ENCODE results near the gene MAPKAP1. TPM values are rescaled to one million over a fixed set of nuclear protein-coding genes. Genes with fewer than 3 reads are reported as not detected.

The MAPKAP1 gene
- polyA plus RNA-seq, 4 donors: 38.4 to 57.4 (median 43.6) TPM

DNA sequence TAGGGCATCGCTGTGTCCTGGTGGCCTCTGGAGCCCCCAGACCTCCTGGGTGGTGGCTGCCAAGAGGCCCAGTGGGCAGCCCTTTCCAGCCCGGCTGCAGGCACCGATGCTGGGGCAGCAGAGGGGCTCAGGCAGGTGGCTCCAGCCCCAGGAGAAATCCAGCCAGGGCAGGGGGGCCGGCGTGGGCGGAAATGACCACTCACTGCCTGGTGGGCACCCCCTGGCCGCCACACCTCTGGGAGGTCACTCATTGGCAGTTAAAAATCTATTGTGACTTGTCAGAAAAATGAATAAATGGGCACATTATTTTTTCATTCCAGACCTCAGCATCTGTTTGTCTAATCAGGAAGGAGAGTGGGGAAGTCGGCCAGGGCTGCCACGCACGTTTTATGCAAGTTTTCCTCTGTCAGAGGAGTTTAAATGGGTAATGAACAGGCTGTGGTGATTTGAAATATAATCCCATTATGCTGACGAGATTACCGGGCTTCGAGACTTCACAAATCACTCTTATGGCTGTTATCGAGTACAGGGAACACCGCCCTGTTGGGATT, 273.5 kb downstream of the MAPKAP1 start:
- WGBS, 3 donors: 53 to 59% (median 54%) methylated on average over 15 of the region's 15 CpGs
- no peaks in the 10 kb centered on the region for H3K4me1 ChIP-seq (ENCODE audit: control insufficient read depth in 3 of 3, insufficient read depth in 2 of 3, low read depth in 1 of 3, low read length in 2 of 3)
- no peaks in the 10 kb centered on the region for H3K9me3 ChIP-seq (ENCODE audit: control insufficient read depth in 2 of 2, insufficient read depth in 1 of 2, low read depth in 1 of 2, low read length in 1 of 2)
- FAIRE-seq (no peak), DNase-seq (no peak)
- no peaks in the 10 kb centered on the region for H3K27me3 ChIP-seq (ENCODE audit: control insufficient read depth in 3 of 3, insufficient read depth in 3 of 3, low read length in 3 of 3)
- H3K4me3 ChIP-seq (ENCODE audit: low read depth in 1 of 3, low read length in 3 of 3): no peak overlapping the region
- H3K27ac ChIP-seq (ENCODE audit: low read depth in 1 of 3, low read length in 2 of 3): no peak overlapping the region
- peaks cover 3 to 12% (median 4%) of the 10 kb centered on the region in 3 donors for H3K36me3 ChIP-seq (ENCODE audit: control insufficient read depth in 3 of 3, insufficient read depth in 2 of 3, low read depth in 1 of 3, low read length in 3 of 3)

DNA sequence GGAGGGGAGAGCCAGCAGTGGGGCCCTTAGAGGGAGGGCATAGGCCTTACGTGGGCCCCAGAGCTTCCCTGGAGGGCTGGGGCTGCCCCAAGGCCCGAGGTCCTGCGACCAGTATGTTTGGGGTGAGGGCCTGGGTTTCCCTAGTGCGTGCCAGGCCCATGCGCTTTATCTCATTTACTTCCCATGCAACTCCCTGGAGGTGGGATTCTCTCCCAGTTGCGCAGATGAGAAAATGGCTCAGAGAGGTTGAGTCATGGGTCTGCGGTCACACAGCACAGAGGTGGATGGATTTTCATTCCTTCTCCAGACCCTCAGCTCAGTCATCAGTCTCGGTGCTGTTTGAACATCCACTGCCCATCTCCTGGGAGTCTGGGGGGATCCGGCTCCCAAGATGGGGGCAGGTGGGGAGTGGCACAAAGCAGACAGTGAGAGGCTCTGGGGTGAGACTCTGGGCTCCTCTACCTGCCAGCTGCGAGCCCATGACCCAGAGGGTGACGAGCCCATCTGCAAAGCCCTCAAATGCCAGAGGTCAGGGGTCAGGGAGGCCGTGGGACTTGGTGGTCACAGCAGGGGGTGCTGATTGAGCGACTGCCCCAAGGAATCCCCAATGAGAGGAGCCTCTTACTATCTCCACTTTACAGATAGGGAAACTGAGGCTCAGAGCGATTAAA, 274.2 kb downstream of the MAPKAP1 start:
- WGBS, 3 donors: 82 to 88% (median 87%) methylated on average over 13 to 14 of the region's 14 CpGs
- Histone ChIP-seq H3K36me3 (ENCODE audit: control insufficient read depth in 3 of 3, insufficient read depth in 2 of 3, low read depth in 1 of 3, low read length in 3 of 3) (peaks cover 3 to 8% (median 4%) of the 10 kb centered on the region in 3 donors), H3K9me3 (ENCODE audit: control insufficient read depth in 2 of 2, insufficient read depth in 1 of 2, low read depth in 1 of 2, low read length in 1 of 2) (no peaks in the 10 kb centered on the region), H3K27ac (ENCODE audit: low read depth in 1 of 3, low read length in 2 of 3) (no peak overlapping the region), H3K4me1 (ENCODE audit: control insufficient read depth in 3 of 3, insufficient read depth in 2 of 3, low read depth in 1 of 3, low read length in 2 of 3) (no peaks in the 10 kb centered on the region), H3K4me3 (ENCODE audit: low read depth in 1 of 3, low read length in 3 of 3) (no peak overlapping the region), H3K27me3 (ENCODE audit: control insufficient read depth in 3 of 3, insufficient read depth in 3 of 3, low read length in 3 of 3) (no peaks in the 10 kb centered on the region)
- DNase-seq (no peak), FAIRE-seq (no peak)

DNA sequence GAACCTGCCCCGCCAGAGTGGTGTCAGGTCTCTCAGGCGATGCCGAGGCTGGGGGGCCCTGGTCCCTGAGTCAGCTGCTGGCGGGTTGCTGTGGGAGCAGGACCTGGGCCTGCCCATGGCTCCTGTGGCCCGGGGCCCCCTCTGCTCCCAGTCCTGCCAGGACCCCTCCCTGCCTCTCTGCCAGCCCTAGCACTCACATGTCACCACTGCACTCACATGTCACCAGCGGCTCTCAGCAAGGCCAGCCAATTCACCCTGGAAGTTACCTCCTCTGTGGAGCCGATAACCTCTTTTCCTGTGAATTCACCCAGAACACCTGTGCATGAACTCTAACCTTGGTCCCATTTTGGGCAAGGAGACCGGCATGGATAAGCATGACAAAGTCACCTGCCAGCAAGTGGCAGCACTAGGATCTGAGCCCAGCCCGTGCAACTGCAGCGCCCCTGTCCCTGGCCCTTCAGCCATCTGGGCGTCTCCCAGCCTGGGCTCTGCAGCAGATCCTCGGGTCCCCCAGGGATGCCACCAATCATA, 275.2 kb downstream of the MAPKAP1 start:
- H3K36me3 ChIP-seq (ENCODE audit: control insufficient read depth in 3 of 3, insufficient read depth in 2 of 3, low read depth in 1 of 3, low read length in 3 of 3): peaks cover 1 to 2% (median 1%) of the 10 kb centered on the region in 3 donors
- H3K27ac ChIP-seq (ENCODE audit: low read depth in 1 of 3, low read length in 2 of 3): no peak overlapping the region
- no peaks in the 10 kb centered on the region for H3K4me1 ChIP-seq (ENCODE audit: control insufficient read depth in 3 of 3, insufficient read depth in 2 of 3, low read depth in 1 of 3, low read length in 2 of 3)
- no peaks in the 10 kb centered on the region for H3K27me3 ChIP-seq (ENCODE audit: control insufficient read depth in 3 of 3, insufficient read depth in 3 of 3, low read length in 3 of 3)
- H3K4me3 ChIP-seq (ENCODE audit: low read depth in 1 of 3, low read length in 3 of 3): no peak overlapping the region
- no peaks in the 10 kb centered on the region for H3K9me3 ChIP-seq (ENCODE audit: control insufficient read depth in 2 of 2, insufficient read depth in 1 of 2, low read depth in 1 of 2, low read length in 1 of 2)
- no peak for DNase-seq
- no peak for FAIRE-seq
- 61 to 73% (median 73%) methylated on average over 12 of the region's 12 CpGs for WGBS, 3 donors

DNA sequence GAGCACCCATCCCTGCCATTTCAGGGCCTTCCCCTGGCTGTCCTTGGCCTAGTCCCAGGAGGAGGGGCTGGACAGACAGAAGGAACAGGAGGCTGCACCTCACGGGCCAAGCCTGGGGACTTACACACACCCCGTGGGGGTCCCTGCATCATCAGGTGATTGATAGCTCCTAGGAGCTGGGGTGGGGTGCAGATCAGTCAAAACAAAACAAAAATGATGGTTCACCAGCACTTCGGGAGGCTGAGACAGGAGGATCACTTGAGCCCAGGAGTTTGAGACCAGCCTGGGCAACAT, 276.0 kb downstream of the MAPKAP1 start:
- WGBS, 3 donors: 84 to 94% (median 89%) methylated on average over 3 of the region's 3 CpGs
- DNase-seq: no peak

DNA sequence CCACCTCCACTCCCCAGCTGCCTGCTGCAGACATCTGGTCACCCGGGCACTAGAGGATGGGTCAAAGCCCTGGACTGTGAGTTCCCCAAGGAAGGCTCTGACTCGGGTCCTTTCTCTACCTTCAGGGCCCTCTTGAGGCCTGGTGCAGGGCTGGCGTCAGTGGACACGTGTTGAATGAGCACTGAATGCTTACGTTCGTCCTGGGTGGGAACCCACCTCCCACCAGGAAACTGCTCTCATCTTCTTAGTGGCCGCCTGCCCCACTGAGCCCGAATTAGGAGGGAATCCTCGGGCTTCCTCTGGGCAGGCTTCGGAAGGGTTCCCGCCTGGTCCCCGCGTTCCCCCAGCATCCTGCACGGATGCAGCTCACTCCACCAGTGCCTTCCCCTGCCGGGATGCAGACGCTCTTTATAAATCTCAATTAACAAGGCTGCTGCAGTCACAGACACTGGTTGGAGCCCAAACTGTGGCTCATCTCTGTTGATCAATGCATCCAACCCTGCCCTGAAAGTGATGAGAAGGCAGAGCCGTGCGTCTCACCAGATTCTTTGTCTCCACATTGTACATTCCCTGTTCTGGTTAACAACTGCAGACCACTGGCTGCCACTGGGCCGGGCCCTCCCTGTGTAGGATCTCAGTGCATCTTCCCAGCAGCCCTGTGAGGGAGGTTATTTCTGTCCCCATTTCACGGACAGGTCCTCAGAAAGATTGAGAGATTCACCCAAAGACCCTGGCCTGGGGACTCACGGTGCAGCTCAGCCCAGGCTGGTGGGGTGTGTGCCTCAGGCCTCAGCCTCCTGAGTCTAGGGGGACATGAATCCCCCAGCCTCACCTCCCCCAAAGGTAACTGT, 276.6 kb downstream of the MAPKAP1 start:
- DNase-seq (no peak), FAIRE-seq (no peak)
- H3K4me3 ChIP-seq (ENCODE audit: low read depth in 1 of 3, low read length in 3 of 3): no peak overlapping the region
- H3K9me3 ChIP-seq (ENCODE audit: control insufficient read depth in 2 of 2, insufficient read depth in 1 of 2, low read depth in 1 of 2, low read length in 1 of 2): no peaks in the 10 kb centered on the region
- no peaks in the 10 kb centered on the region for H3K4me1 ChIP-seq (ENCODE audit: control insufficient read depth in 3 of 3, insufficient read depth in 2 of 3, low read depth in 1 of 3, low read length in 2 of 3)
- H3K27ac ChIP-seq (ENCODE audit: low read depth in 1 of 3, low read length in 2 of 3): no peak overlapping the region
- WGBS, 3 donors: 84 to 86% (median 86%) methylated on average over 21 of the region's 21 CpGs
- no peaks in the 10 kb centered on the region for H3K36me3 ChIP-seq (ENCODE audit: control insufficient read depth in 3 of 3, insufficient read depth in 2 of 3, low read depth in 1 of 3, low read length in 3 of 3)
- no peaks in the 10 kb centered on the region for H3K27me3 ChIP-seq (ENCODE audit: control insufficient read depth in 3 of 3, insufficient read depth in 3 of 3, low read length in 3 of 3)

More for the DNA sequence above, 276.0 kb downstream of the MAPKAP1 start:
- H3K36me3 ChIP-seq (ENCODE audit: control insufficient read depth in 3 of 3, insufficient read depth in 2 of 3, low read depth in 1 of 3, low read length in 3 of 3): no peaks in the 10 kb centered on the region
- H3K4me1 ChIP-seq (ENCODE audit: control insufficient read depth in 3 of 3, insufficient read depth in 2 of 3, low read depth in 1 of 3, low read length in 2 of 3): no peaks in the 10 kb centered on the region
- H3K9me3 ChIP-seq (ENCODE audit: control insufficient read depth in 2 of 2, insufficient read depth in 1 of 2, low read depth in 1 of 2, low read length in 1 of 2): no peaks in the 10 kb centered on the region
- no peak overlapping the region for H3K27ac ChIP-seq (ENCODE audit: low read depth in 1 of 3, low read length in 2 of 3)
- no peaks in the 10 kb centered on the region for H3K27me3 ChIP-seq (ENCODE audit: control insufficient read depth in 3 of 3, insufficient read depth in 3 of 3, low read length in 3 of 3)
- no peak overlapping the region for H3K4me3 ChIP-seq (ENCODE audit: low read depth in 1 of 3, low read length in 3 of 3)
- no peak for FAIRE-seq

DNA sequence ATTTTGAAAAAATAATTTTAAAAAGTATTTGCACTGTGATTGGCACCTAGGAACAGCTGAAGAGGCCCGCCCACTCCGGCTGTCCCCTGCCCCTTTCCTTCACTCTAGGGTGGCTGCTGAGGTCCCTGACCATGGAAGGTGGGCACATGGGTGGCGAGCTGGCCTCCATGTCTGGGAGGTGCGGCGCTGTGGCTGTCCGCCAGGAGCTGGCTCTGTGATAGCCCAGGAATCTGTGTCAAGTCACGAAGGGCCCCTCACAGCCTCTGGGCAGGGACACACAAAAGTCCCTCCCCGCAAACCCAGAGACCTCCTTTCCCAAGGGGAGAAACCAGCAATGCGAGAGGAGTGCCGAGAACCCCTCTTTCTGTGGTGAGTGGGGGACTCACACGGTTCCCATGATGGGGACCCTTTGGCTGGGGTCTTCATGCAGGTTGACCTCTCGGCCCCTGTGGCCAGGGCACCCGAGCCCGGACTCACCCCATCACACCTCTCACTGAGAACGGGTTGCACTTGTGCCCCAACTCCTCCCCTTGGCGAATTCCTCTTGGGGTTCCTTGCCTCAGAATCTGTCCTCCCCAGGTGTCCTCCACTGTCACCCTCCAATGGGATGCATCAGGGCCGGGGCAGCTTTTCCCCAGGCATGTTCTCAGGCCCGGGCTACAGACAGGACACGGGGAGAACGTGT, 277.4 kb downstream of the MAPKAP1 start:
- Histone ChIP-seq H3K27ac (ENCODE audit: low read depth in 1 of 3, low read length in 2 of 3) (no peak overlapping the region), H3K4me1 (ENCODE audit: control insufficient read depth in 3 of 3, insufficient read depth in 2 of 3, low read depth in 1 of 3, low read length in 2 of 3) (no peaks in the 10 kb centered on the region), H3K27me3 (ENCODE audit: control insufficient read depth in 3 of 3, insufficient read depth in 3 of 3, low read length in 3 of 3) (no peaks in the 10 kb centered on the region), H3K4me3 (ENCODE audit: low read depth in 1 of 3, low read length in 3 of 3) (no peak overlapping the region), H3K36me3 (ENCODE audit: control insufficient read depth in 3 of 3, insufficient read depth in 2 of 3, low read depth in 1 of 3, low read length in 3 of 3) (no peaks in the 10 kb centered on the region), H3K9me3 (ENCODE audit: control insufficient read depth in 2 of 2, insufficient read depth in 1 of 2, low read depth in 1 of 2, low read length in 1 of 2) (no peaks in the 10 kb centered on the region)
- FAIRE-seq (no peak), DNase-seq (no peak)
- WGBS, 3 donors: 83 to 93% (median 89%) methylated on average over 20 of the region's 20 CpGs

DNA sequence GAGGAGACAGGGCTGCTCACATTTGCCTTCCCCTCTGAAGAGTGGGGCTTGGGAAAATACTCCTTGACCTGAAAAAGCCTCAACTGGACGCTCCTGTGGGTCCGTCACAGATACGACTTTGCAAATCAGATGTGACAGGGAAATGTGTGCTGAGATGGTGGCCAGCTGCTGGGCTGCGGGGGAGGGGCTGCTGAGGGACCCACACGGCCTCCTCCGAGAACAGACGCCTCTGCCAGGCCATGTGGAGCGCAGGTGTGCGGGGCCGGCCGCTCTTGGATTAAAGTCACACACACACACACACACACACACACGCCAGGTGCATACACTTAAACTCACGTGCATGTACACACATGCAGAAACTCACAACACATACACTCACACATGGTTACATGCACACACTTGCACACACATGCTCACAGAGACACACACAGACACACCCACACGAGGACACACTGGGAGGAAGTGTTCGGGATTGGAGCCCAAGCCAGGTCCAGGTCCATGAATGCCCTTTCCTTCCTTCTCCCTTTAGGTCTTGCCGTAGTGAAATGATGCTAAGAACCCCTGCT, 278.0 kb downstream of the MAPKAP1 start:
- Histone ChIP-seq H3K9me3 (ENCODE audit: control insufficient read depth in 2 of 2, insufficient read depth in 1 of 2, low read depth in 1 of 2, low read length in 1 of 2) (no peaks in the 10 kb centered on the region), H3K27ac (ENCODE audit: low read depth in 1 of 3, low read length in 2 of 3) (no peak overlapping the region), H3K36me3 (ENCODE audit: control insufficient read depth in 3 of 3, insufficient read depth in 2 of 3, low read depth in 1 of 3, low read length in 3 of 3) (no peaks in the 10 kb centered on the region), H3K27me3 (ENCODE audit: control insufficient read depth in 3 of 3, insufficient read depth in 3 of 3, low read length in 3 of 3) (no peaks in the 10 kb centered on the region), H3K4me1 (ENCODE audit: control insufficient read depth in 3 of 3, insufficient read depth in 2 of 3, low read depth in 1 of 3, low read length in 2 of 3) (no peaks in the 10 kb centered on the region), H3K4me3 (ENCODE audit: low read depth in 1 of 3, low read length in 3 of 3) (no peak overlapping the region)
- WGBS, 3 donors: 69 to 75% (median 73%) methylated on average over 16 of the region's 16 CpGs
- FAIRE-seq (no peak), DNase-seq (no peak)

Data from small intestine (tissue), 7 donors.